ENCODE data around the gene HIPK2. TPM values are rescaled to one million over a fixed set of nuclear protein-coding genes. Genes with fewer than 3 reads are reported as not detected.

Gene HIPK2
- total RNA-seq, 1 donor from 2014 or later = 44.0 TPM

- Histone ChIP-seq H3K27me3 (ENCODE audit: control insufficient read depth, insufficient read depth, low read length) (no peaks in the 10 kb centered on the region), H3K36me3 (ENCODE audit: control insufficient read depth, insufficient read depth, low read length) (peaks cover 1% of the 10 kb centered on the region), H3K4me3 (ENCODE audit: low read depth, low read length) (no peak overlapping the region)
- DNase-seq (ENCODE audit: low read depth) = no peak
- TF ChIP-seq CTCF (IDR thresholded peaks at IDR 0.05; ENCODE audit: insufficient read depth, low read length, poor library complexity, severe bottlenecking) = no peak
Observed at GRCh38 chr7:139741789-139742344, 35.9 kb downstream of the HIPK2 start.

GRCh38 chr7:139741239-139741638, 36.6 kb downstream of the HIPK2 start:
- Histone ChIP-seq H3K4me3 (ENCODE audit: low read depth, low read length) (no peak overlapping the region), H3K36me3 (ENCODE audit: control insufficient read depth, insufficient read depth, low read length) (peaks cover 1% of the 10 kb centered on the region), H3K27me3 (ENCODE audit: control insufficient read depth, insufficient read depth, low read length) (no peaks in the 10 kb centered on the region)
- DNase-seq (ENCODE audit: low read depth) = no peak
- no peak for TF ChIP-seq CTCF (IDR thresholded peaks at IDR 0.05; ENCODE audit: insufficient read depth, low read length, poor library complexity, severe bottlenecking)

GRCh38 chr7:139739863-139740597, 37.8 kb downstream of the HIPK2 start:
- no peak for DNase-seq (ENCODE audit: low read depth)
- no peak for TF ChIP-seq CTCF (IDR thresholded peaks at IDR 0.05; ENCODE audit: insufficient read depth, low read length, poor library complexity, severe bottlenecking)
- no peak overlapping the region for H3K4me3 ChIP-seq (ENCODE audit: low read depth, low read length)
- H3K27me3 ChIP-seq (ENCODE audit: control insufficient read depth, insufficient read depth, low read length) = no peaks in the 10 kb centered on the region
- peaks cover 5% of the 10 kb centered on the region for H3K36me3 ChIP-seq (ENCODE audit: control insufficient read depth, insufficient read depth, low read length)

- peaks cover 5% of the 10 kb centered on the region for H3K36me3 ChIP-seq (ENCODE audit: control insufficient read depth, insufficient read depth, low read length)
- no peak for DNase-seq (ENCODE audit: low read depth)
- TF ChIP-seq CTCF (IDR thresholded peaks at IDR 0.05; ENCODE audit: insufficient read depth, low read length, poor library complexity, severe bottlenecking) = no peak
- H3K27me3 ChIP-seq (ENCODE audit: control insufficient read depth, insufficient read depth, low read length) = no peaks in the 10 kb centered on the region
- no peak overlapping the region for H3K4me3 ChIP-seq (ENCODE audit: low read depth, low read length)
Observed at GRCh38 chr7:139738772-139739171, 39.0 kb downstream of the HIPK2 start.

GRCh38 chr7:139738101-139738489, 39.7 kb downstream of the HIPK2 start:
- DNase-seq (ENCODE audit: low read depth) = no peak
- H3K27me3 ChIP-seq (ENCODE audit: control insufficient read depth, insufficient read depth, low read length) = no peaks in the 10 kb centered on the region
- TF ChIP-seq CTCF (IDR thresholded peaks at IDR 0.05; ENCODE audit: insufficient read depth, low read length, poor library complexity, severe bottlenecking) = no peak
- H3K4me3 ChIP-seq (ENCODE audit: low read depth, low read length) = no peak overlapping the region
- peaks cover 5% of the 10 kb centered on the region for H3K36me3 ChIP-seq (ENCODE audit: control insufficient read depth, insufficient read depth, low read length)

Measured in kidney epithelial cell (primary cell).